IMR-90 (cell line): Measurements from ENCODE around the gene IL31RA.

Experiments used
- BHLHE40 ChIP-seq: fragments of 150-350 bp; IDR thresholded peaks from 2 replicates; pipeline ENCODE4 v1.6.1; 2016; ENCODE audit warnings: mild to moderate bottlenecking, low read depth, low read length
- CEBPB ChIP-seq: IDR thresholded peaks from 2 replicates; pipeline ENCODE4 v1.6.1; 2012; ENCODE audit warnings: low read depth, low read length, improper control_type of control experiment
- FOS ChIP-seq: fragments of 150-350 bp; IDR thresholded peaks from 2 replicates; pipeline ENCODE4 v1.6.1; 2016; ENCODE audit warnings: low read depth, low read length
- MAFK ChIP-seq: IDR thresholded peaks from 2 replicates; pipeline ENCODE4 v1.6.1; 2012; ENCODE audit warnings: low read depth, low read length, improper control_type of control experiment
- MAZ ChIP-seq: IDR thresholded peaks from 2 replicates; pipeline ENCODE4 v1.6.1; 2012; ENCODE audit warnings: low read depth, mild to moderate bottlenecking, low read length, improper control_type of control experiment, moderate library complexity, borderline replicate concordance
- MXI1 ChIP-seq: IDR thresholded peaks from 2 replicates; pipeline ENCODE4 v1.6.1; 2012; ENCODE audit warnings: low read depth, mild to moderate bottlenecking, low read length, moderate library complexity, borderline replicate concordance
- NFE2L2 ChIP-seq: fragments of 150-350 bp; IDR thresholded peaks from 2 replicates; pipeline ENCODE4 v1.6.1; 2016; ENCODE audit warnings: low read depth, mild to moderate bottlenecking, low read length
- POLR2A ChIP-seq: IDR thresholded peaks from 2 replicates; pipeline ENCODE4 v1.6.1; 2012; ENCODE audit warnings: mild to moderate bottlenecking, low read depth, low read length
- RAD21 ChIP-seq: IDR thresholded peaks from 2 replicates; pipeline ENCODE4 v1.6.1; 2012; ENCODE audit warnings: low read length, improper control_type of control experiment
- RFX5 ChIP-seq: IDR thresholded peaks from 2 replicates; pipeline ENCODE4 v1.8.0; 2012; ENCODE audit warnings: low read depth, mild to moderate bottlenecking, low read length, moderate library complexity
- TF ChIP-seq, protein P1 (sequence below): conservative IDR thresholded peaks from 2 replicates; pipeline ENCODE4 v1.5.1; 2012; ENCODE audit warnings: mild to moderate bottlenecking, low read depth, low read length, improper control_type of control experiment
- TF ChIP-seq, protein P2 (sequence below): fragments of 150-350 bp; IDR thresholded peaks from 2 replicates; pipeline ENCODE4 v1.6.1; 2017; ENCODE audit warnings: mild to moderate bottlenecking, antibody characterized with exemption, low read length, low read depth
- TF ChIP-seq, protein P3 (sequence below): fragments of 150-350 bp; IDR thresholded peaks from 2 replicates; pipeline ENCODE4 v1.6.1; 2016; ENCODE audit warnings: low read depth, mild to moderate bottlenecking, low read length, moderate library complexity, borderline replicate concordance

DNA sequence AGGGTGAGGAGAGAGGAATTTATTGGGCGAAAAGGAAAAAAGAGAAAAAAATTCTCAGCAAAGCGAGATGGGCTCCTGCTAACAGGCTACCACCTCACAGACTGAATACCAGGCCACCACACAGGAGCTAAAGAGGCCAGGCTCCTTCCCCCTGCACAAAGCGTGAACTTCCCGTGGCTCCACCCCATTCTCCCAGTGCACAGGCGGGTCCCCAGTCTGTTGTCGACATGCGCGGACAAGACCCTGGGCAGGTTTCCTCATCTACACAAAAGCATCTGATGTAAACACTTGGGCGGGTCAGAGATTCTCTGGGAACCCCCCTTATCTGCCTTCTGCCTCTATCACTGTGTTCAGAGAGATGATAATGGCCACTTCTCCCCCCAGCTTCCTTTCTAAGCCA lies 34.2 kb downstream of the IL31RA start:
- TF ChIP-seq MXI1 (no peak), BHLHE40 (no peak), CEBPB (no peak), MAFK (no peak), MAZ (no peak), POLR2A (no peak), RFX5 (no peak), RAD21 (no peak), FOS (no peak), NFE2L2 (no peak)
- TF ChIP-seq, protein P1, sequence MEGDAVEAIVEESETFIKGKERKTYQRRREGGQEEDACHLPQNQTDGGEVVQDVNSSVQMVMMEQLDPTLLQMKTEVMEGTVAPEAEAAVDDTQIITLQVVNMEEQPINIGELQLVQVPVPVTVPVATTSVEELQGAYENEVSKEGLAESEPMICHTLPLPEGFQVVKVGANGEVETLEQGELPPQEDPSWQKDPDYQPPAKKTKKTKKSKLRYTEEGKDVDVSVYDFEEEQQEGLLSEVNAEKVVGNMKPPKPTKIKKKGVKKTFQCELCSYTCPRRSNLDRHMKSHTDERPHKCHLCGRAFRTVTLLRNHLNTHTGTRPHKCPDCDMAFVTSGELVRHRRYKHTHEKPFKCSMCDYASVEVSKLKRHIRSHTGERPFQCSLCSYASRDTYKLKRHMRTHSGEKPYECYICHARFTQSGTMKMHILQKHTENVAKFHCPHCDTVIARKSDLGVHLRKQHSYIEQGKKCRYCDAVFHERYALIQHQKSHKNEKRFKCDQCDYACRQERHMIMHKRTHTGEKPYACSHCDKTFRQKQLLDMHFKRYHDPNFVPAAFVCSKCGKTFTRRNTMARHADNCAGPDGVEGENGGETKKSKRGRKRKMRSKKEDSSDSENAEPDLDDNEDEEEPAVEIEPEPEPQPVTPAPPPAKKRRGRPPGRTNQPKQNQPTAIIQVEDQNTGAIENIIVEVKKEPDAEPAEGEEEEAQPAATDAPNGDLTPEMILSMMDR, result no peak
- TF ChIP-seq, protein P2, sequence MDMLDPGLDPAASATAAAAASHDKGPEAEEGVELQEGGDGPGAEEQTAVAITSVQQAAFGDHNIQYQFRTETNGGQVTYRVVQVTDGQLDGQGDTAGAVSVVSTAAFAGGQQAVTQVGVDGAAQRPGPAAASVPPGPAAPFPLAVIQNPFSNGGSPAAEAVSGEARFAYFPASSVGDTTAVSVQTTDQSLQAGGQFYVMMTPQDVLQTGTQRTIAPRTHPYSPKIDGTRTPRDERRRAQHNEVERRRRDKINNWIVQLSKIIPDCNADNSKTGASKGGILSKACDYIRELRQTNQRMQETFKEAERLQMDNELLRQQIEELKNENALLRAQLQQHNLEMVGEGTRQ, result no peak
- TF ChIP-seq, protein P3, sequence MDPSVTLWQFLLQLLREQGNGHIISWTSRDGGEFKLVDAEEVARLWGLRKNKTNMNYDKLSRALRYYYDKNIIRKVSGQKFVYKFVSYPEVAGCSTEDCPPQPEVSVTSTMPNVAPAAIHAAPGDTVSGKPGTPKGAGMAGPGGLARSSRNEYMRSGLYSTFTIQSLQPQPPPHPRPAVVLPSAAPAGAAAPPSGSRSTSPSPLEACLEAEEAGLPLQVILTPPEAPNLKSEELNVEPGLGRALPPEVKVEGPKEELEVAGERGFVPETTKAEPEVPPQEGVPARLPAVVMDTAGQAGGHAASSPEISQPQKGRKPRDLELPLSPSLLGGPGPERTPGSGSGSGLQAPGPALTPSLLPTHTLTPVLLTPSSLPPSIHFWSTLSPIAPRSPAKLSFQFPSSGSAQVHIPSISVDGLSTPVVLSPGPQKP, result no peak
